GM19239 (cell line): Measurements from ENCODE around the gene TUBG2.

Experiments used
- DNase-seq: peaks from one replicate; pipeline ENCODE4 v3.0.0; 2011; ENCODE audit warnings: low spot score; ENCODE audit not compliant: insufficient read length
- FAIRE-seq: peaks from 2 replicates; lab custom pipeline; 2011; peaks lifted over from hg19 to GRCh38; lab: Jason Lieb, UNC

Gene TUBG2

DNA sequence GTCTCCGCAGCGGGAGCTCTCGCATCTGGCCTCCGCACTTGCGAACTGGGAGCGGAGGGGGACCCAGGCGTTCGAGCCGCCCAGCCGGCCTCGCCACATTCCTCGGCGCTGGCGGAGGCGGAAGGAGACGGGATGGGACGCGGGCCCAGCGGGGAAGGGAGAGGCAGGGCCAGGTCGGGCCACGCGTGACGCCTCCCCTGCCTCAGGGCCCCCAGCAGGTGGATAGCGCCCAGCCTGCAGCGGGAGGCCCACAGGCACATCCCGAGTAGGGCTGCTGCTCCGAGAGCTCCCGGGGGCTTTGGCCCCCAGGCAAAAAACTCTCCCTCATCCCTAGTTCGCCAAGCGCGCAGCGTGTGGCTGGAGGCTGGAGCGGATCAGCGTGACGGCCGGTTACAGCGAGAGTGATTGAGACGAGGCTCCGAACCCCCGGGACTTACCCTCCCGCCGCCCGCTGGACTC is 16.9 kb downstream of the TUBG2 start:
- FAIRE-seq (no peak), DNase-seq (no peak)

DNA sequence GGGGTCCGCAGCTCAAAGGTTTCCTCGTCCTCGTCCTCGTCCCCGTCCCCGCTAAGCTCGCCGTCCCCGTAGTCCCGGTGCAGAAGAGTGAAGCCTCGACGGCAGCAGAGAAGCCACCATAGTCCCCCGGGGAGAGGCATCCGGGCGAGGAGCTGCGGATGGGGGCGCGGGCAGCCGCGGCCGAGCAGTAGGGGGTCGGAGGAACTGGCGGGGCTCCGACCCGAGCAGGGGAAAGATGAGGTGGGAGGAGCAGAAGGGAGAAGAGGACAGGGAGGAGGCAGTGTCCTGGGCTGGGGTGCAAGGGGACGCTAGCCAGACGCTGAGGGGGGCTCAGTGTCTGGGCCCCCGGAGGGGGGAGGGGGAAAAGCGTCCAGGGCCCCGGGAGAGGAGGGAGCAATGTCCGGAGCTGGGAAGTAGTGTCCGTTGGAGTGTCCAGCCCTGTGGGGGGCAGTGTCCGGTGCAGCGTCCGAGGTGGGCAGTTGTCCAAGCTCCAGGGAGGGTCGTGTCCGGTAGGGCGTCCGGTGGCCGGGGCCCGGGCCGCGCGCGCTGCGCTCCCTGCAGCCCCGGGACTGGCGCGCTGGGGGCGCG is 17.4 kb downstream of the TUBG2 start, which contains the start of gene PLEKHH3:
Gene PLEKHH3, minus strand, starts transcription at position 571 of the 588 bp plus-strand sequence. Its CDS starts 431 bp downstream, at position 140.
- DNase-seq (no peak), FAIRE-seq (no peak)

DNA sequence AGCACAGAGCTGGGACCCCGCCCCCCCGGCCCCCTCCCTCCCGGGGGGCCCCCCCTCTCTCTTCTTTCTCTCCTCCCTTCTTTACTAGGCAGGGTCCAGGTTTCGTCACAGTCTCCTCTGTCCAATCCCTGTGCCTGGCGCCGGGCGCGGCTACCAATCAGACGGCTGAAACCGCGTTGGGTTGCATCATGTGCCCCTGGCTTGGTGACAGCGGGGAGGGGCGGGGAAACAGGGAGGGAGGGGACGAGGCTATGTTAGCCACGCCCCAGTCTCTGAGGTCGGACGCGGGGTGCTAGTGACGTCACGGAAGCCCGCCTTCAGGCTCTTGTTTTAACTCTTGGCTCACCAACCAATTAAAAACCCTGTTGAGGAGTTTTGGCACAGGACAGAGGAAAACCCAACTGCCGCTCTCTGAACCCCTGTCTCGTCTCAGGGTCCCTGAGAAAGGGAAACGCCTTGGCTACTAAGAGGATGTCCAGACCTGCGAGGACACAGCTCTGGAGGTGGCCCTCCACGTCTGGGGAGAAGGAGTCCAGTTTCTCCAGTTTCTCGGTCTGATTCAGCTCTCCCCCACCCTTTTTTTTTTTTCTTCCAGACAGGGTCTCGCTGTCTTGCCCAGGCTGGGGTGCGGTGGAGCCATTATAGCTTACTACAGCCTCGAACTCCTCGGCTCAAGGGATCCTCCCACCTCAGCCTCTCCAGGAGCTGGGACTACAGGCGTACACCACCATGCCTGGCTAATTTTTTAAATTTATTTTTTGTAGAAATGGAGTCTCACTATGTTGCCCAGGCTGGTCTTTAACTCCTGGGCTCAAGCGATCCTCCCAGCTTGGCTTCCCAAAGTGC is 18.2 kb downstream of the TUBG2 start:
- DNase-seq, result peak; percentile 98
- peak; percentile 99 for FAIRE-seq

- FAIRE-seq, result peak; percentile 95
- peak; percentile 82 for DNase-seq
Measured at GRCh38 chr17:42677921-42678781, 19.1 kb downstream of the TUBG2 start.

GRCh38 chr17:42678951-42679491 is 19.9 kb downstream of the TUBG2 start:
- FAIRE-seq, result no peak
- DNase-seq, result no peak

GRCh38 chr17:42679492-42680330 is 20.6 kb downstream of the TUBG2 start:
- DNase-seq, result peak; percentile 70
- peak; percentile 89 for FAIRE-seq

GRCh38 chr17:42680331-42680808 is 21.3 kb downstream of the TUBG2 start:
- FAIRE-seq, result peak; percentile 60
- no peak for DNase-seq

DNA sequence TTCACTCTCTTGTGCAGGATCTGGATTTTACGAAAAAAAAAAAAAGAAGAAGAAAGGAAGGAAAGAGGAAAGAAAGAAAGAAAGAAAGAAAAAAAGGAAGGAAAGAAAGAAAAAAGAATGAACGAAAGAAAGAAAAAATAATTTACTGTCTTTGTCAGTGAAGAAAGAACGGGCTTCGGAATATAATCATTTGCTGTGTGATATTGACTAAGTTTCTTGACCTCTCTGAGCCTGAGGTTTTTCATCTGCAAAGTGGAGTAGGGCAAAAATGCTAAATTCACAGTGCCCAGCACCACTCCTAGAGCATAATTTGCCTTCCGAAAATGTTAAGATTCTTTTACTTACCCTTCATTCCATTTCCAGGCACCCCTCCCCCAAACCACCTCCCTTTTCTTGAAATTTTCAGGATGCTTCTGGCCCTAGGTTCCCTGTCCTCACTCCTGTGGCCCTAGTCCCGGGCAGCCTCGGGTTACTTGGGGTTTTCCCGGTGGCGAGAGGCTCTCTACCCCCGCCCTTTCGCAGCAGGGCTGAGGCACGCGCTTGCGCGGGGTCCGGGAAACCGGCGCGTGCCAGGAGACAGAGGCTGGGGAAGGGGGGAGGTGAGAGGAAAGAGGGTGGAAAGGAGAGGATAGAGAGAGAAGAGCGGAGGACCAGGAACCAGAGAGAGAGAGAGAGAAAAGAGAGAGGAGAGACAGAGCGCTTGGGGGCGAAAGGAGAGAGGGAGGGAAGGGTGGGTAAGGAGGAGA is 23.1 kb downstream of the TUBG2 start, which contains the start of gene CNTNAP1:
Gene CNTNAP1, plus strand, starts transcription at position 556 of the 746 bp plus-strand sequence. CDS start 299 bp downstream, outside the sequence.
- FAIRE-seq (peak; percentile 91), DNase-seq (no peak)

GRCh38 chr17:42682722-42683403 is 23.8 kb downstream of the TUBG2 start:
- FAIRE-seq (no peak), DNase-seq (no peak)

DNA sequence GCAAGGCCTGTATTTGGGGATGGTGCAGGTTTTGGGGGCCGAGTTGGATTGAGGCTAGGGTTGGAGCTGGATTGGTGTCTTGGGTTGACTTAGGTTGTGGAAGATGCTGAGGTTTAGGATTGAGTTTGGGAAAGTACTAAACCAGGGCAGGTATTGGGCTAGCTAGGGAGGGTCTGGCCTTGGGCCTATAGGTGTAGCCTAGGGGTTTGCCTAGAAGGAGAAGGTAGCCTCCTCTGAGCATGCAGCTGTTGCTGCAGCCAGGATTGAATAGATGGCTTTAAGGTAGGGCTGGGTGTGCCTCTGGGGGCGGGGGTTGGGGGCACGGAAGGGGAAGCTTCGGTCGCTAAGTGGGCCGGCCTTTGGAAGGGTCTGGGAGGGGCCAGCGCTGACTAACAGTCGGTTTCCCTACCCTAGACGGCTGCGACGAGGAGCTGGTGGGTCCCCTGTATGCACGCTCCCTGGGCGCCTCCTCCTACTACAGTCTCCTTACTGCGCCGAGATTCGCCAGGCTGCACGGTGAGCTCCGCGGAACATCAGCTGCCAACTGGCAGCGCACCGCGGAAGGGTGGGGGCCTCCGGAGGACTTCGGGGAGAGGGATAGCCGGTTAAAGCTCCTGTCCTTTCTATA is 24.4 kb downstream of the TUBG2 start:
- FAIRE-seq (peak; percentile 66), DNase-seq (no peak)

DNA sequence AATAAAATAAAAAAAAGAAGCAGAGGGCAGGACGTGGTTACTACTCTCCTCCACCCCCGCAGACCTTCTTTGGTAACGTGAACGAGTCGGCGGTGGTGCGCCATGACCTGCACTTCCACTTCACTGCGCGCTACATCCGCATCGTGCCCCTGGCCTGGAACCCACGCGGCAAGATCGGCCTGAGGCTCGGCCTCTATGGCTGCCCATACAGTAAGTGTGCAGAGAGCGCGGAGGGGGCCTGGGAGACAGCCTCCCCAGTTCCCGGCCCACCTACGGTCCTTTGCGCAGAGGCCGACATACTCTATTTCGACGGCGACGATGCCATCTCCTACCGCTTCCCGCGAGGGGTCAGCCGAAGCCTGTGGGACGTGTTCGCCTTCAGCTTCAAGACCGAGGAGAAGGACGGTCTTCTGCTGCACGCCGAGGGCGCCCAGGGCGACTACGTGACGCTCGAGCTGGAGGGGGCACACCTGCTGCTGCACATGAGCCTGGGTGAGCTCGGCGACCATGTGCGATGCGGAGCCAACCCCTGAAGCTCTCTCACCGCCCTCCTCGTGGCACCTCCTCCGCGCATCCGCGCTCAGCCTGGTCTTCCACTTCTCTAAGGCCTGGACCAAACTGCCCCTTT is 26.0 kb downstream of the TUBG2 start:
- DNase-seq (no peak), FAIRE-seq (no peak)

DNA sequence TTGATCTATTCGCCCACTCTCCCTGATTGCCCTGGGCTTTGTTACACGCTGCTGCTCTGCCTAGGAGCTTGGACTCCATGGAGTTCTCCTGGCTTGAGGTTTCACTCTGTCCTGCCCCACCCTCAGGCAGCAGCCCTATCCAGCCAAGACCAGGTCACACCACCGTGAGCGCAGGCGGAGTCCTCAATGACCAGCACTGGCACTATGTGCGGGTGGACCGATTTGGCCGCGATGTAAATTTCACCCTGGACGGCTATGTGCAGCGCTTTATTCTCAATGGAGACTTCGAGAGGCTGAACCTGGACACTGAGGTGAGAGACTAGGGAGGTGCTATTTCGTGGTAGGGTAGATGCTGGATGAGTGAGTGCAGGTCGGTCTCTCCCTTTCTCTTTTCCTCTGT is 26.7 kb downstream of the TUBG2 start:
- DNase-seq (no peak), FAIRE-seq (no peak)

- no peak for DNase-seq
- FAIRE-seq, result no peak
Measured at GRCh38 chr17:42686520-42687128, 27.5 kb downstream of the TUBG2 start.

DNA sequence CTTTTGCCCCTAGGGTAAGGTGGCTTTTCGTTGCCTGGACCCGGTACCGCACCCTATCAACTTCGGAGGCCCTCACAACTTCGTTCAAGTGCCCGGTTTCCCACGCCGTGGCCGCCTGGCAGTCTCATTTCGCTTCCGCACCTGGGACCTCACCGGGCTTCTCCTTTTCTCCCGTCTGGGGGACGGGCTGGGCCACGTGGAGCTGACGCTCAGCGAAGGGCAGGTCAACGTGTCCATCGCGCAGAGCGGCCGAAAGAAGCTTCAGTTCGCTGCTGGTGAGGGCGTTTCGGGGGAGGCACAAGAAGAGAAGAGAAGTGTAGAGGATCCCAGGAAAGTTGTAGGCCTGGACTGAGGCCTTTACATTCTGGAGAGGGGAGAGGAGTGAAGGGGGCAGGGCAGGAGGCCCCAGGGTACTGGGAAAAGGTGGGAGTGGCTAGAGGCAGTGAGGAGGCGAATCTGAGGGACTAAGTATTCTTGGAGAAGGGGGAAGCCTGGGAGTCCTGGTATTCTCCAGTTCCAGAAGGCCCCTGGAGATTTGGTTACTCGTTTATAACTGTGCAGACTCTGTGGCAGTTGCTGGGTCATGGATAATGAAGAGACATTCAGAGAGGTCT is 28.7 kb downstream of the TUBG2 start:
- no peak for FAIRE-seq

DNA sequence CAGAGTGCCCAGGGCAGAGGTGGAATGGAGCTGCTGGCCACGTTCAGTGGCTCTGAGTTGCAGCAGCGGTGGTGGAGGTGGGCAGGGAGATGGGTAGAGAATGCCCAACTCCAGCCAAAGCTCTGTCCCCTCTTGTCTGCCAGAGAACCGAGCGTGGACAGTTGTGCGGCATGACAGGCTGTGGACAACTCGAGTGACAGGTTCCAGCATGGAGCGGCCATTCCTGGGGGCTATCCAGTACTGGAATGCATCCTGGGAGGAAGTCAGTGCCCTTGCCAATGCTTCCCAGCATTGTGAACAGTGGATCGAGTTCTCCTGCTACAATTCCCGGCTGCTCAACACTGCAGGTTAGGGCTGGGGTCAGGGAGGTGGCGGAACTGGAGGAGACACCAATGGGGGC is 31.5 kb downstream of the TUBG2 start:
- FAIRE-seq, result no peak
- DNase-seq, result no peak

More for the DNA sequence above, 28.7 kb downstream of the TUBG2 start:
- DNase-seq, result no peak

GRCh38 chr17:42691021-42691545 is 32.0 kb downstream of the TUBG2 start:
- no peak for FAIRE-seq
- no peak for DNase-seq
